ENCODE data around the gene NKD2. TPM values are rescaled to one million over a fixed set of nuclear protein-coding genes. Genes with fewer than 3 reads are reported as not detected.
A peak's percentile ranks its signal among the peaks of the same experiment; 100 is the strongest.

NKD2 gene
- polyA plus RNA-seq, 1 experiment, result not detected

DNA sequence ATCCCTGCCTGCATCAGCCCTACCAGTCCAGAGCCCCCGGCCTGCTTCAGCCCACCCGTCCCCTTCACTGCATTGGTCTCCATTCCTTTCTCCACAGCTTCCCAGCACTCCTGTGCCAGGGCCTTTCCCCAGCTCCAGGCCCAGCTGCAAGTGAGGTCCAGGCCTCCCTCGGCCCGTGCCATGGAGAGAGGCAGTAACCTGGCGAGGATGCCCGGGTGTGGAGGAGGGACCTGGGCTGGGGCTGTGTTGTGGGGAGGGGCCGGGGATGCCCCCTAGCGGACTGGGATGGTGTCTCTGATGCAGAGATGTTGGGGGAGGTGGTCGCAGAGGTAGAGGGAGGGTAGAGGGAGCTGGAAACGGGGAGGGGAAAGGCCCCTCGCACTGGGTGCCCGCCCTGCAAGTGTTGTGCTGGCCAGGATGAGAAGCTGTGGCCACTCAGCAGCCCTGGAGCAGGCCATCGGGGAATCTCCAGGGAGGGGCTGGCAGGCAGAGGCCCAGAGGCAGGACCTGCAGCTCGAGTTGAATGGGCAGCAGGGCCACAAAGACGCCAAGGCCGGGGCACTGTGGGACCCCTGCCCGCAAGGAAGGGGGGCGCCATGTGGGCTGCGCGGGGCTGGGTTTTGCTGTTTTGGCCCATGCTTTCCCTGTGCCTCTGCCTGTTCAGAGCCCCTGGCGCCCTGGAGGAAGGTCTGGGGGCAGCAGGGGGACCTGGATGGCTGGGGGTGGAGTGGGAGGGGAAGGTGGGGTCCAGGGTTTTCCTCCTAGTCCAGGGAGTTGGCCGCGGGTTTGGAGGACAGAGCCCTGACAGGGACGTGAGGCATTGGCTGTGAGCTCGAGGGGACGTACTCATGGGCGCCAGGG is 26.0 kb upstream of the NKD2 start:
- ChIA-PET CTCF (interaction anchor here (0.8 to 1.9 kb wide), 2 partner anchors 48 to 59 kb away, joined by 4 read pairs; no protein-coding TSS in a partner anchor), POLR2A (no interaction called here)
- H3K27me3 ChIP-seq (ENCODE audit: control insufficient read depth, insufficient read depth, low read length), result peaks cover 13% of the 10 kb centered on the region
- DNase-seq (ENCODE audit: low read depth, low spot score), result no peak
- TF ChIP-seq, protein P1, sequence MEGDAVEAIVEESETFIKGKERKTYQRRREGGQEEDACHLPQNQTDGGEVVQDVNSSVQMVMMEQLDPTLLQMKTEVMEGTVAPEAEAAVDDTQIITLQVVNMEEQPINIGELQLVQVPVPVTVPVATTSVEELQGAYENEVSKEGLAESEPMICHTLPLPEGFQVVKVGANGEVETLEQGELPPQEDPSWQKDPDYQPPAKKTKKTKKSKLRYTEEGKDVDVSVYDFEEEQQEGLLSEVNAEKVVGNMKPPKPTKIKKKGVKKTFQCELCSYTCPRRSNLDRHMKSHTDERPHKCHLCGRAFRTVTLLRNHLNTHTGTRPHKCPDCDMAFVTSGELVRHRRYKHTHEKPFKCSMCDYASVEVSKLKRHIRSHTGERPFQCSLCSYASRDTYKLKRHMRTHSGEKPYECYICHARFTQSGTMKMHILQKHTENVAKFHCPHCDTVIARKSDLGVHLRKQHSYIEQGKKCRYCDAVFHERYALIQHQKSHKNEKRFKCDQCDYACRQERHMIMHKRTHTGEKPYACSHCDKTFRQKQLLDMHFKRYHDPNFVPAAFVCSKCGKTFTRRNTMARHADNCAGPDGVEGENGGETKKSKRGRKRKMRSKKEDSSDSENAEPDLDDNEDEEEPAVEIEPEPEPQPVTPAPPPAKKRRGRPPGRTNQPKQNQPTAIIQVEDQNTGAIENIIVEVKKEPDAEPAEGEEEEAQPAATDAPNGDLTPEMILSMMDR (IDR thresholded peaks at IDR 0.05; ENCODE audit: low read depth, low read length), result 0 out of 2 replicates have a peak, but pooled peaks have one; percentile 14
- H3K27ac ChIP-seq (ENCODE audit: low read depth, low read length), result no peak overlapping the region
- H3K9me3 ChIP-seq (ENCODE audit: control insufficient read depth, insufficient read depth, low read length), result peaks cover 5% of the 10 kb centered on the region
- no peak overlapping the region for H3K4me3 ChIP-seq (ENCODE audit: low read depth, low read length)

DNA sequence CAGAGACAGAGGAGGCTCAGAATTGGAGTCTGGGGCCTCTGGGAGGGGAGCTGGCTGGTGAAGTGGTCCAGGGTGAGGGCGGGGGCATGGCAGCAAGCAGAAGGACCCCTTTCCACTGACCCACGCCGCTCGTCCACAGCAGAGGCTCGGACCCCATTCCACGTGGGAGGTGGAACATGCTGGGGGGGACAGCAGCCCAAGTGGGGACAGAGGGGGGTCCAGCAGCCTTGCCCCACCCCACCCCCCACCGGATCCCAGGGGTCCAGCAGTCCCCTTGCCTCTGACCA is 25.4 kb upstream of the NKD2 start:
- DNase-seq (ENCODE audit: low read depth, low spot score), result no peak
- Histone ChIP-seq H3K27me3 (ENCODE audit: control insufficient read depth, insufficient read depth, low read length) (peaks cover 13% of the 10 kb centered on the region), H3K4me3 (ENCODE audit: low read depth, low read length) (no peak overlapping the region), H3K9me3 (ENCODE audit: control insufficient read depth, insufficient read depth, low read length) (peaks cover 5% of the 10 kb centered on the region), H3K27ac (ENCODE audit: low read depth, low read length) (no peak overlapping the region)
- ChIA-PET POLR2A (no interaction called here), CTCF (no interaction called here)
- TF ChIP-seq, protein P1 (IDR thresholded peaks at IDR 0.05; ENCODE audit: low read depth, low read length), result no peak

DNA sequence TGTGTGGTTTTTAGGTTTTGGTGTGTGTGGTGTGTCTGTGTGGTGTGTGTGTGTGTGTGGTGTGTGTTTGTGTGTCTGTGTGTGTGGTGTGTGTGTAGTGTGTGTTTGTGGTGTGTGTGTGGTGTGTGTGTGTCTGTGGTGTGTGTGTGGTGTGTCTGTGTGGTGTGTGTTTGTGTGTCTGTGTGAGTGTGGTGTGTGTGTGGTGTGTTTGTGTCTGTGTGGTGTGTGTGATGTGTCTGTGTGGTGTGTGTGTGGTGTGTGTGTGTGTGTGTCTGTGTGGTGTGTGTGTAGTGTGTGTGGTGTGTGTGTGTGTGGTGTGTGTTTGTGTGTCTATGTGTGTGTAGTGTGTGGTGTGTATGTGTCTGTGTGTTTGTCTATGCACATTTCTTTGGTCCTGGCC is 25.0 kb upstream of the NKD2 start:
- DNase-seq (ENCODE audit: low read depth, low spot score), result no peak
- H3K27ac ChIP-seq (ENCODE audit: low read depth, low read length), result no peak overlapping the region
- ChIA-PET CTCF (interaction anchor here (1.8 kb wide), 1 partner anchor 60 kb away, joined by 4 read pairs; no protein-coding TSS in a partner anchor), POLR2A (no interaction called here)
- TF ChIP-seq, protein P1 (IDR thresholded peaks at IDR 0.05; ENCODE audit: low read depth, low read length), result no peak
- peaks cover 8% of the 10 kb centered on the region for H3K9me3 ChIP-seq (ENCODE audit: control insufficient read depth, insufficient read depth, low read length)
- peaks cover 12% of the 10 kb centered on the region for H3K27me3 ChIP-seq (ENCODE audit: control insufficient read depth, insufficient read depth, low read length)
- H3K4me3 ChIP-seq (ENCODE audit: low read depth, low read length), result no peak overlapping the region

DNA sequence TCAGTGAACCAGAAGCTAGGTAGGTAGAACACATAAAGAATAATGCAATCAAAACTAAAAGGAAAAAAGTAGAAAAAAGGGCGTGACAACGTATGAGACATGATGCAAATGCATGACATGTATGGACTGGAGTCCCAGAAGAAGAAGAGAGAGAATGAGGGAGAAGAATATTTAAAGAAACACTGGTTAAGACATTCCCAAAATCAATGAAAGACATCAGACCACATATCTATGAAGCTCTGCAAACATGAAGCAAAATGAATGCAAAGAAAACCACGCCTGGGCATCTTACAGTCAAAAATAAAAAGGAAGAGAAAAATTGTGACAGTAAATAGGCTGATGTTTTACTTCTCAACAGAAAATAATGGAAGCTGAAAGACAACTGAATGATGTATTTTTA is 23.8 kb upstream of the NKD2 start:
- TF ChIP-seq, protein P1 (IDR thresholded peaks at IDR 0.05; ENCODE audit: low read depth, low read length), result no peak
- H3K9me3 ChIP-seq (ENCODE audit: control insufficient read depth, insufficient read depth, low read length), result peaks cover 8% of the 10 kb centered on the region
- ChIA-PET CTCF (interaction anchor here (1.8 kb wide), 1 partner anchor 61 kb away, joined by 4 read pairs; no protein-coding TSS in a partner anchor), POLR2A (no interaction called here)
- H3K27me3 ChIP-seq (ENCODE audit: control insufficient read depth, insufficient read depth, low read length), result peaks cover 4% of the 10 kb centered on the region
- DNase-seq (ENCODE audit: low read depth, low spot score), result no peak
- H3K27ac ChIP-seq (ENCODE audit: low read depth, low read length), result no peak overlapping the region
- no peak overlapping the region for H3K4me3 ChIP-seq (ENCODE audit: low read depth, low read length)

DNA sequence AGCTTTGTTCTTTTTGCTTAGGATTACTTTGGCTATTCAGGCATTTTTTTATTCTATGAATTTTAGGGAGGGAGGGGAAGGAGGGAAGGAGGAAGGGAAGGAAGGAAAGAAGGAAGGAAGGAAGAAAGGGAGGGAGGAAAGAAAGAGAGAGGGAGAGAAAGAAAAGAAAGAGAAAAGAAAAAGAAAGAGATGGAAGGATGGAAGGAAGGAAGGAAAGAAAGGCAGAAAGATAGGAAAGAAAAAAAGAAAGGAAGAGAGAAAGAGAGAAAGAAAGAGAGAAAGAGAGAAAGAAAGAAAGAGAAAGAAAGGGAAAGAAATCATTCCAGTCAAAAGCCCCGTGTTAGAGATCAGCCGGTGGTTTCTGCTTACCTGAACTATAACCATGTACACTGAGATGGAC is 20.8 kb upstream of the NKD2 start:
- TF ChIP-seq, protein P1 (IDR thresholded peaks at IDR 0.05; ENCODE audit: low read depth, low read length), result no peak
- CTCF ChIA-PET, result no interaction called here

More for the DNA sequence above, 20.8 kb upstream of the NKD2 start:
- H3K4me3 ChIP-seq (ENCODE audit: low read depth, low read length), result no peak overlapping the region
- no peak overlapping the region for H3K27ac ChIP-seq (ENCODE audit: low read depth, low read length)
- DNase-seq (ENCODE audit: low read depth, low spot score), result no peak
- peaks cover 9% of the 10 kb centered on the region for H3K27me3 ChIP-seq (ENCODE audit: control insufficient read depth, insufficient read depth, low read length)
- POLR2A ChIA-PET, result no interaction called here
- H3K9me3 ChIP-seq (ENCODE audit: control insufficient read depth, insufficient read depth, low read length), result peaks cover 8% of the 10 kb centered on the region

Measured in AG04450 (cell line).